GM18517 (cell line): ENCODE measurements around the gene IDUA.
"Not testable (repeated sequence)": the region's sequence is repeated elsewhere in the genome, so short reads cannot be mapped to it uniquely, and the experiment has no call there.

Source experiments
- ATAC-seq: cut with Tn5 transposase; IDR thresholded peaks from one replicate; pipeline ENCODE4 v1.9.1; 2021; ENCODE audit warnings: mild to moderate bottlenecking, moderate library complexity; ENCODE audit not compliant: unreplicated experiment

The IDUA gene

DNA sequence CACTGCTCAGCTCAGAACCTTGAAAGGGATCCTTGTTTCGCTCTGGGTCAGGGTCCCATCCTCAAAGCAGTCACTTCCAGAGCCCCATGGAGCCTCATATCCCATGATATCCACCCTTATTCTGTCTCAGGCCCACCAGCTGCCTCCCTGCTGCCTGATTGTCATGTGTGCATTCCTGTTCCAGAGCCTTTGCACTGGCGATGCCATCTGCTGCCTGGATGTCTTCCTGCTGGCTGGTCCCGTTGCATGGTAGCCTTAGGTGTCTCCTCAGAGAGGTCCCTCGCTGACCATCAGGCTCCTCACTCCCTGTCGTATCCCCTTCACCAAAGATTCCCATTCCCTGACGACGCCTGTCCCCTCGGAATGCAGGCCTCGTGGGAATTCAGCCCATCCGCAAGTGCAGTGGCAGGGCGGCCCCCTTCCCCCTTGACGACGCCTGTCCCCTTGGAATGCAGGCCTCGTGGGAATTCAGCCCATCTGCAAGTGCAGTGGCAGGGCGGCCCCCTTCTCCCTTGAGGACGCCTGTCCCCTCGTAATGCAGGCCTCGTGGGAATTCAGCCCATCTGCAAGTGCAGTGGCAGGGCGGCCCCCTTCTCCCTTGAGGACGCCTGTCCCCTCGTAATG, 12.5 kb downstream of the IDUA start:
- not testable (repeated sequence) for ATAC-seq

DNA sequence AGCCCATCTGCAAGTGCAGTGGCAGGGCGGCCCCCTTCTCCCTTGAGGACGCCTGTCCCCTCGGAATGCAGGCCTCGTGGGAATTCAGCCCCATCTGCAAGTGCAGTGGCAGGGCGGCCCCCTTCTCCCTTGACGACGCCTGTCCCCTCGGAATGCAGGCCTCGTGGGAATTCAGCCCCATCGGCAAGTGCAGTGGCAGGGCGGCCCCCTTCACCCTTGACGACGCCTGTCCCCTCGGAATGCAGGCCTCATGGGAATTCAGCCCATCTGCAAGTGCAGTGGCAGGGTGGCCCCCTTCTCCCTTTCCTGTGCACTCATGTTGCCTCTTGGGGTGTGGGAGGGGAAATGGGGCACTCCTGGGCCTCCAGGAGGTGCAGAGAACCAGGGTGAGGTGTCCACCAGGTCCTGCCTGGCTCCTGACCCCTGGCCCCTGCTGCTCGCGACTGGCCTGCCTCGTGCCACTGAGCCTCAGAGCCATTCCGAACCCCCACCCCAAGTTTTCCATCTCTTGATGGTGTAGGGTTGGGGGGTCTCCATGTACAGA, 13.1 kb downstream of the IDUA start:
- ATAC-seq: no peak

DNA sequence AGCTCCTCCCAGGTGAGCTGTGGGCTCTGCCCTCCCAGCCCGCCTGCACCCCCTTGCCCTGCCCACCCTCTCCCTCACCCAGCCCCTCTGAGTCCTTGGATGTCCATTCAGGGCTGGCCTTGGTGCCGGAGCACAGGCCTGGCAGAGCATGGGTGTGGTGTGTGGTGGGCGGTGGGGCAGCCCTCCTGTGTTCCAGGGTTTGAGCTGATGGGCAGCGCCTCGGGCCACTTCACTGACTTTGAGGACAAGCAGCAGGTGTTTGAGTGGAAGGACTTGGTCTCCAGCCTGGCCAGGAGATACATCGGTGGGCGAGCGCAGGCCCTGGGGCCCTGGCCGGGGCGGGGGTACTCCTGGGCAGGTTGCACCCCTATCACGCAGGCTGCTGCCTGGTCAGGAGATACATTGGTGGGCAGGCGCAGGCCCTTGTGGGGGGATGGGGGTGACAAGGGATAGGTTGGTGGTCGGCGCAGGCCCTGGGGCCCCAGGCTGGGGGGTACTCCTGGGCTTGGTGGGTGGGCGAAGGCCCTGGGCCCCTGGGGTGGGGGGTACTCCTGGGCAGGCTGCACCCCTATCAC, 13.9 kb downstream of the IDUA start:
- no peak for ATAC-seq

DNA sequence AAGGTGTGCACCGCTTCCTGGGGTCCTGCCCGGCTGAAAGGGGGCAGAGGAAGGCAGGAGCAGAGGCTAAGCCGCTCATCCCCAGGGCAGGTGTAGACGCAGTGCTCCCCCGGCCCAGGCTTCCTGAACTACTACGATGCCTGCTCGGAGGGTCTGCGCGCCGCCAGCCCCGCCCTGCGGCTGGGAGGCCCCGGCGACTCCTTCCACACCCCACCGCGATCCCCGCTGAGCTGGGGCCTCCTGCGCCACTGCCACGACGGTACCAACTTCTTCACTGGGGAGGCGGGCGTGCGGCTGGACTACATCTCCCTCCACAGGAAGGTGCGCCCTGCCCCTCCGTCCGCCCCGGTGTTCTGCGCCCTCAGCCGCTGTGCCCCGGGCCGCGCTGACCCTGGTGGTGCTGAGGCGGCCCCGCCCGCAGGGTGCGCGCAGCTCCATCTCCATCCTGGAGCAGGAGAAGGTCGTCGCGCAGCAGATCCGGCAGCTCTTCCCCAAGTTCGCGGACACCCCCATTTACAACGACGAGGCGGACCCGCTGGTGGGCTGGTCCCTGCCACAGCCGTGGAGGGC, 14.8 kb downstream of the IDUA start:
- no peak for ATAC-seq

DNA sequence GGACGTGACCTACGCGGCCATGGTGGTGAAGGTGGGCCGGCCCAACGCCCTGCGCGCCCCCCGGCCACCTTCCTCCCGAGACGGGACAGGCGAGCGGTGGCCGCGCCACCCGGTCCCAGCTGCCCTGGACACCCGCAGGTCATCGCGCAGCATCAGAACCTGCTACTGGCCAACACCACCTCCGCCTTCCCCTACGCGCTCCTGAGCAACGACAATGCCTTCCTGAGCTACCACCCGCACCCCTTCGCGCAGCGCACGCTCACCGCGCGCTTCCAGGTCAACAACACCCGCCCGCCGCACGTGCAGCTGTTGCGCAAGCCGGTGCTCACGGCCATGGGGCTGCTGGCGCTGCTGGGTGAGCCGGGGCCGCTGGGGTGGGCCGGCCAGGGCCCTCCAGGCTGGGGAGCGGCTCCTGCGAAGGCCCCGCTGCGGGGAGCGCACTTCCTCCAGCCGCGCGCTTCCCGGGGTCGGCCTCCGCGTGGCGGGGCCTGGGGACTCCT, 15.3 kb downstream of the IDUA start:
- ATAC-seq: no peak

DNA sequence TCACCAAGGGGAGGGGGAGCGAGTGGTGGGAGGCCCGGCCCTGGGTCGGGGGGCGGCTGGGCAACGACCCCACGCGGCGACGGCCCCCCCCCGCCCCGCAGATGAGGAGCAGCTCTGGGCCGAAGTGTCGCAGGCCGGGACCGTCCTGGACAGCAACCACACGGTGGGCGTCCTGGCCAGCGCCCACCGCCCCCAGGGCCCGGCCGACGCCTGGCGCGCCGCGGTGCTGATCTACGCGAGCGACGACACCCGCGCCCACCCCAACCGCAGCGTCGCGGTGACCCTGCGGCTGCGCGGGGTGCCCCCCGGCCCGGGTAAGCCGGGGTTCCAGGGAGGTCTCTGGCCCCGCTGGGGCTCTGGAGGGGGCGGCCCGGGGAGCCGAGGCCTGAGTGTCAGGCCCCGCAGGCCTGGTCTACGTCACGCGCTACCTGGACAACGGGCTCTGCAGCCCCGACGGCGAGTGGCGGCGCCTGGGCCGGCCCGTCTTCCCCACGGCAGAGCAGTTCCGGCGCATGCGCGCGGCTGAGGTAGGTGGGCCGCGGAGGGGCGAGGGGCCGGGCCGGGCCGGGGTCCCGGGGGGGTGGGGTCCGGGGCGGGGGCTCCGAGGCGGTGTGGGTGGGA, 15.9 kb downstream of the IDUA start:
- no peak for ATAC-seq

DNA sequence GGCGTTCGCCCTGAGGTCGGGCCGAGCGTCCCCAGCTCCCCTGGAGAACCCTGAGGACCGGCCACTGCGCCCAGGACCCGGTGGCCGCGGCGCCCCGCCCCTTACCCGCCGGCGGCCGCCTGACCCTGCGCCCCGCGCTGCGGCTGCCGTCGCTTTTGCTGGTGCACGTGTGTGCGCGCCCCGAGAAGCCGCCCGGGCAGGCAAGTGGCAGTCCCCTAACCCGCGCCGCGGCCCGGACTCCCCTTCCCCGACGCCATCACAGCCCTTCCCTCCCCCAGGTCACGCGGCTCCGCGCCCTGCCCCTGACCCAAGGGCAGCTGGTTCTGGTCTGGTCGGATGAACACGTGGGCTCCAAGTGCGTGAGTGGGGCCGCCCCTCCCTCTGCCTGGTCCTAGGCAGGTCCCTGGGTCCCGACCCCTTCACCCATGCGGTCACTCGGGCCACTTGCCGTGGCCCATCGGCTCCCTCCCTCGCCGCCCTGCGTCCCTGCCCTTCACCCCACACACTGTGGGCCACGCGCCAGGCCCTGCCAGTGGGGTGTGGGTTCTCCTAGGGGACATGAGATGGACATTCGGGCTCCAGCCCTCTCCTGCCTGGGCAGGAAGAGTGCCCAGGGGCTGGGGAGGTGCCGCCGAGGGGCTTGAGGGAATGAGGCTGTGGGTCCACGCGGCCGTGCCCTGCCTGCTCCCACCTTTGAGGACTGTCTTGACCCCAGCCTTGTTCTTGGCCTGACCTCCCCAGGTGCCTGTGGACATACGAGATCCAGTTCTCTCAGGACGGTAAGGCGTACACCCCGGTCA, 16.6 kb downstream of the IDUA start:
- ATAC-seq: no peak

DNA sequence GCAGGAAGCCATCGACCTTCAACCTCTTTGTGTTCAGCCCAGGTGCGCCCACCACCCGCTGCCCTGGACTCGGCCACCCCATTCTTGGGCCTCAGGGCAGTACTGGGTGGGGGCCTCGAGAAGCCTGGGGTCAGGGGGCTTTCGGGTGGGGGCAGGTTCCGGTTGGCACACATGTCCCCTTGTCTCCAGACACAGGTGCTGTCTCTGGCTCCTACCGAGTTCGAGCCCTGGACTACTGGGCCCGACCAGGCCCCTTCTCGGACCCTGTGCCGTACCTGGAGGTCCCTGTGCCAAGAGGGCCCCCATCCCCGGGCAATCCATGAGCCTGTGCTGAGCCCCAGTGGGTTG, 17.2 kb downstream of the IDUA start:
- no peak for ATAC-seq

DNA sequence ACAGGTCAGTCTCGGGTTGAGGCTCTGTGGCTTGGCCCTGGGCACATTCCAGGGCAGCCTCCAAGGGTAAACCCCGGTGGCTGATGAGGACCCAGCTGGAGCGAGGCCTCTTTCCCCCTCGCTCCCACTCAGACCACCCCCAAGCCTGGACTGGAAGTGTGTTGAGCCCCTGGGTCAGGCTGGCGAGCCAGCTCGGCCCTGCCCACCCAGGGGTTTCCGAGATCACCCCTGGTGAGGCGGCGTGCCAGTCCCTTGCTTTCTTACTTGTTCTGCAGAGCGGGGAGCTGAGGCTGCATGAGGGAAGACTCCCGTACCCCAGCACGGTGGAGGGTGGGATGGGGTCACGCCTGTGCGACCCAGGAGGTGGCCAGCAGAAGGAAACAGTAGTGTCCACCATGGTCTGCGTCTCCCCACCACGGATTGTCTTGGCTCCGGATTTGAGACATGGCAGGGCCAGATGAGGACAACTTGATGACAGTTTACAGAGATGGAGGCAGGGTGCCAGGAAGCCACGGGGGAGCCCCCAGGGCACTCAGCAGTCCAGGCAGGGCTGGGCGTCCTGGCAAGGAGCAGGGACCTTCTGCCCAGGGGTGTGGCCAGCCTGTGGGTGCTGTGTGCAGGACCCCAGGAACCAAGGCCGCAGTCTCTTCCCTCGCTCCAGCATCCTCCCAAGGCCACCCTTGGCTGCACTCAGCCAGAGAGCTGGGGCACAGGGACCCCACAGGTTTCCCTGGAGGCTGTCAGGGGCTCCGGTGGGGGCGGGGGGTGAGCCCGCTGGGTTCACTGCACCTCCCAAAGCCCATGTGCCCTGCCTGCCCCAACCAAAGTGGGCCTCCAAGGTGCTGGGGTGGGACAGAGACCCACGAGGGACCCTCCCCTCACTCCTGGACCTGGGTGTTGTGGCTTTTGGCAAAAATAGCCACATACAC, 18.0 kb downstream of the IDUA start:
- ATAC-seq: no peak

DNA sequence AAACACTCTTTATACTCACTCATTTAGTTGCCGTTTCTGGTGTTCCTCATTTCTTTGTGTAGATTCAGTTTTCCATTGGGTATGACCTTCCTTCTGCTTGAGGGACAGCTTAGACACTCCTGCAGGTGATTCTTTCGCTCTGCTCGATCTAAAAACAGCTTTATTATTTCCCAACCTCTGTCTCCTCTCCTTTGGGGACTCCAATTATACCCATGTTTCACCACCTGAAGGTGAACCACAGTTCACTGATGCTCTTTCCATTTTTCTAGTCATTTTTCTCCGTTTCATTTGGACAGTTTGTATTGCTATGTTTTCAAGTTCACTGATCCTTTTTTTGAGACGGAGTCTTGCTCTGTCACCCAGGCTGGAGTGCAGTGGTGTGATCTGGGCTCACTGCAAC, 20.0 kb downstream of the IDUA start:
- ATAC-seq: no peak

DNA sequence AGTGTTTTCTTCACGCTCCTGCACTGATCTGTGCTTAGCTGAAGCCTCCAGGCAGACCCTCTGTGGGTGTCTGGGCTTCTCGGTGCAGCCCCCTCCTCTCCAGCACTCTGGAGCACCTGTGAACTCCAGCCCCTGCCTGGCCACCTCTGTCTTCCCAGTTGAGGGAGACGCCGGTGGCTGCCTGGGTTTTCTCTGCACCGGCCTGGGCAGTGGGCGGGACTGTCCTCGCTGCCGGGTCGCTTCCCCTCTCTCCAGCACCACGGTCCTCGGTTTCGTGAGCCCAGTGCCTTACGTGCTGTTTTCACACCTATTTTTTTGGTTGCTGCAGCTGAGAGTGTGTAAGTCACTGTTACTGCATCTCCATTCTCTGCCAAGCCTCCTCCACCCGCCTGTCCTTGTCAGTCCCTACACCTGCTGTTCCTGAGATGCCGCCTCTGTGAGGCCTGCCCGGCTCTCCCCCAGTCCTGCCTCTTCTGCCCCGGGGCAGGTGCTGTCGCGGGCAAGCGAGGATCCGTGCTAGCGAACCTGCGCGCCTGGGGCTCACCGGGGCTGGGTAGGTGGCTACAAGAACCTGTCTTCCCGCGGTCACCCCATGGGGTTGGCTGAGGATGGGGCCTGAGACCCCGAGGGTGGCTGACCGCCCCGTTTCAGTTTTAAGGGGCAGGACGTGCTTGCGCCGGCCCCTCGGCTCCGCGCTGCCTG, 22.1 kb downstream of the IDUA start:
- no peak for ATAC-seq

DNA sequence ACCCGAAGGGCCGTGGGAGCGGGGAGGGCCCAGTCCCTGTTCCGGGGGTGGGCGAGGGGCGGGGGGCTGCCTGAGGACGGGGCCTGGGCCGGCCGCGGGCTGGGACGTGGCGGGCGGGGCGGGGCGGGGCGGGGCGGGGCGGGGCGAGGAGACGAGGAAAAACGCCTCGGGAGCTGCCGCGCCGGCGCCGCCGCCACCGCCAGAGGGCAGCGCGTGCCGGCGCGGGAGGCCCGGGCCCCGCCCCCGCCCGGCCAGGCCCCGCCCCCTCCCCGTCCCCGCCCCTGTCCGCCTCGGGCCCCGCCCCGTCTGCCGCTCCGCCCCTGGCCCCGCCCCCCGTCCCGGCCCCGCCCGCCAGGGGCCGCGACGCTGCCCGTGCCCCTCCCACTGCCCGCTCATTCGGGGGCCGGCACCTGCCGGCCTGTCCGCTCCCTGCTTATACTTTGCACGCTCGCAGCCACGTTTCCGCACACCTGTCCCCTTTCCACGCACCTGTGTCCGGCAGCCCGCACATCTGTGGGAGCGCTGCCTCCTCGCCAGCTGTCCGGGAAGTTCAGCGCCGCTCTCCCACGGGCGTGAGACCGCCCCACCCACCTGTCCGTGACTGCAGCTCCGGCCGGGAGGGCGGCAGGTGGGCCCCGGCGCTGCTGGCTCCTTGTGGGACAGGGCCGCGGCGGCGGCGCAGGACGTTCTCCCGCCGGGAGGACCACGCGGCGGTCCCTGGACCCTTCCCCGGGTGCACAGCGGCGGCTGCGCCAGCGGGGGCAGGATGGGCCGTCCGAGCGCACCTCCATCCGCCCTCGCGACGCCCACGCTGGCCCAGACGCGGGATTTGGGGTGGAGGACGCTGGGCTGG, 22.9 kb downstream of the IDUA start:
- no peak for ATAC-seq

DNA sequence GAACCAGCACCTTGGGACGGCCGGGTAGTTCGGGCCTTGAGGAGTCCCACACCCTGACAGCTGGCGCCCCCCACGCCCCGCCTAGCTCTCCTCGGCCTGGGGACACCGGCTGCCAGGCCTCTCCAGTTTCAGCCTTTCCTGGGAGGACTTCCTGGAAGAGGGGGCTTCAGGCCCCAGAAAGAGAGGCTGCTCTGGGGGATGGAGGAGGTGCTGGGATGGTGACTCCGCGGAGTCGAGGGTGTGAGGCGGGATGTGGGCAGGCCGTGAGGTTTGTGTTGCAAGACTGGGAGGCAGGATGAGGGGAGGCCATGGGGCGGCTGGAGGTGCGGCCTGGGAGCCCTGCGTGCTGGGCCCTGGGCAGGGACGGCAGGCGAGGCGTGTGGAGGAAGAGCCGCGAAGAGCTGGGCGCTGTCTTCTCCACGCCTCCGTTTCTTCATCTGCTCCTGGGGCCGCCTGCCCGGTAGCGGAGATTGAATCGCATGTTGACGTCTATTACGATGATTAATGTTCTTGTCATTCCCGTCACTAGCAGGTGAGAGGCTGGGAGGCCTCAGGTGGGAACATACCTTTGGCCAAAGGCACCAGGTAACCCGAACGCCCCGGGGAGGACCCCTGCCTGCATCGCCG, 23.7 kb downstream of the IDUA start:
- no peak for ATAC-seq

DNA sequence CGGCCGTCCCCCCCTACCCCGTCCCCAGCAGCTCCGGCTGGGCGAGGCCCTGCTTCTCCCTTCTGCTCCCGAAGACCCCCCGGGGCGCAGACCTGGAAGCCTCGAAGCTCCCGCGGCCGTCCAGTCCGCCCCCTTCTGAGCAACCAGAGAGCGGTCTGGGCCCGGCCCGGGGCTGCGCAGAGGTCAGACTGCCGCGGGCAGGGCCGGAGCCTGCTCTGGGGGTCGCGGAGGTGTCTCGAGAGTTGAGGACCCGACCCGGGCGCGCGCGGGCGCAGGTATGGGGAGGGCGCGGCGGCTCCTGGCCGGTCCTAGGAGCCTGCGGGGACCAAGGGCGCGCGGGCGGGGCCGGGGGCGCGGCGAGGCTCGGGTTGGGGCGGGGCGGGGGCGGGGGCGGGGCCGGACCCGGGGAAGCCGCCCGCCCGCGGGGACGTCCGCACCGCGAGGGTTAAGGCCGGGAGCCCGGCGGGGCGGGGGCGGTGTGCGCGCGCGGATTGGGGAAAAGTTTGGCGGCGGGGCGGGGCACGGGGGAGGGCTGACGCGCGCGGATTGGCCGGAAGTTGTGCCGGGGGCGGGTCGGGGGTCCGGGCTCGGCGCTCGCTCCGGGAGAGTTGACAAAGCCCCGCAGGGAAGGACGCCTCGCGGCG, 24.3 kb downstream of the IDUA start, which contains the start of gene FGFRL1:
Gene FGFRL1 (plus strand): TSS at position 605 of the 644 bp plus-strand sequence. CDS start 860 bp downstream, outside the sequence.
- ATAC-seq: no peak

DNA sequence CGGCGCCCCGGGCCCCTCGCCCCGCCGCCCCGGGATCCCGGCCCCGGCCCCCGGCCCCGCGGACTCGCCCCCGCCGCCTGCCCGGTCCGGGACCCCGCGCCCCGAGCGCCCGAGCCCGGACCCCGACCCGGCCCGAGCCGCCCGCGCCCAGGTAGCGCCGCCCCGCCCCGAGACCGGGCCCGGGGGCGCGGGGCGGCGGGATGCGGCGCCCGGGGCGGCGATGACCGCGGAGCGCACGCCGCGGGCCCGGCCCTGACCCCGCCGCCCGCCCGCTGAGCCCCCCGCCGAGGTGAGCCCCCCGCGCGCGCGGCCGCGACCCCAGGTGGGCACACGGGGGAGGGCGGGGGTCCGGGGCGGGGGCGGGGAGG, 24.8 kb downstream of the IDUA start:
- no peak for ATAC-seq

DNA sequence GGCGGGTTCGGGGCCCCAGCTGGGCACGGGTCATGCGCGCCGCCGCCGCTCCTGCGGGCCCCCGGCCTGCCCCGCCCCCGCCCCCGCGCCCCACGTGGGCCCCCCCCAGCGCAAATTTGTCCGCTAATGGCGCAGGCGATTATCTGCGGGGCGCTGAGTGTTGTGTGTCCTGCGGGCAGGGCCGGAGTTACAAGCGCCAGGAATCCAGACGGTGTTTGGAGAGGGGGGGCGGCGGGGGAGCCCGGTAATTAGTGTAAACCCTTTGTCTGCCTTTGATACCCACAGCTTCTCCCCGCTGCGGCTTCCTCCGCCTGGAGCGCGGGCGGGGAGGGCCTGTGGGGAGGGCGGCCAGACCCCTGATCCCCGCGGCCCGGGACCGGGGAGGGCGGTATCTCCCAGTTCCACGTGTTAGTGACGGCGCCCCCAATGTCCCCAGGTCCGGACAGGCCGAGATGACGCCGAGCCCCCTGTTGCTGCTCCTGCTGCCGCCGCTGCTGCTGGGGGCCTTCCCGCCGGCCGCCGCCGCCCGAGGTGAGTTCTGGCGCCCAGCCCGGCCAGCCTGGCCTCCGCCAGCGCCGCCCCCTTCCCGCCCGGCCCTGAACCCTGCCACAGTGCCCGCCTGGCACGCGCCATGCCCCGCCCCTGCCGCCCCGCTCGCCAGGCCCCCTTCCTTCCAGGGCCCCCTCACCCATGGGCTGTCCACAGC, 25.3 kb downstream of the IDUA start:
- ATAC-seq: no peak
